Germinal center (tissue), 1 donor: ENCODE measurements around the gene PHACTR3.

Source experiments
- DNase-seq: peaks from one replicate; pipeline ENCODE4 v3.0.0; 2012; ENCODE audit warnings: mixed read lengths, low spot score

Gene PHACTR3

DNA sequence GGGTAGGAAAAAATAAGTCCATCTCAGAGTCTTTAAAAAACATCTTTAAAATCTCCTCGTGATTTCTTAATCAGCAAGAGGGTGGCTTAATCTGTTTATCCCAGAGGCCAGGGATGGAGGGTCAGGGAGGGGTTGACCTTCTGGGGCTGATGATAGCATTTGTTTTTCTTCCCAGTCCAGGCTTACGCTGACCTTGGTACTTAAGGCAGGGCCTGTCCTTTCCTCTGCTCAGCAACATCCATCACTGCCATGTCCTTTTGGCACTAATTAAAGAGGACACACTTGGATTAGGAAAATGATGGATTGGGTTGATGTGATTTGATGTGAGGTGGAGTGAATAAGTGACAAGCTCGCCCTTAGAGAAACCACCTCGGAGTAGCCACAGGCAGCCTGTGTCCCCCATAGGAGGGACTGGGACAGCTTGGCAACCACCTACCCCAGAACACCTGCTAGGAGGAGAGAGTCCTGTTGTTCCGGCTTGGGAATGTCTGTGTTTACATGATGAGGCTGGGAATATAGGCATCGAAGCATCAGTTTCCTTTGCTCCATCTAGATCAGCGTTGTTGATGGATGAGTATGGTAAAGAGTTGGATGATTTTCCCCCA lies 44.2 kb downstream of the PHACTR3 start:
- DNase-seq = no peak

DNA sequence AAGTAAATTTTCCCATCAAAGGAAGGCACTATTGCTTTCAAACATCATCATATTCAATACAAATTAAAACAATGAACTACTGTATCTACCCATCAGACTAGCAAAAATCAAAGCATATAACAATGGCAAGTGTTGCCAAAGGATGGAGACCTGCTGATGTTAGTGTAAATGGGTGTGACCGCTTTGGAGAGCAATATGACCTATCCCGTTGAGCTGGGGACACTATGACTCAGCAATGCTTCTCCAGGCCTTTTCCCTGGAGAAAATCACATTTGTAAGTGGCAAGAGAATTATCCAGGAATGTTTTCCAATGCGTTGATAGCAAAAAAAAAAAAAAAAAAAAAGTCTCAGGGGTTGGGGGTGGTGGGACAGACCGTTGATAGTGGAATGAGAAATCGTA lies 46.1 kb downstream of the PHACTR3 start:
- no peak for DNase-seq

DNA sequence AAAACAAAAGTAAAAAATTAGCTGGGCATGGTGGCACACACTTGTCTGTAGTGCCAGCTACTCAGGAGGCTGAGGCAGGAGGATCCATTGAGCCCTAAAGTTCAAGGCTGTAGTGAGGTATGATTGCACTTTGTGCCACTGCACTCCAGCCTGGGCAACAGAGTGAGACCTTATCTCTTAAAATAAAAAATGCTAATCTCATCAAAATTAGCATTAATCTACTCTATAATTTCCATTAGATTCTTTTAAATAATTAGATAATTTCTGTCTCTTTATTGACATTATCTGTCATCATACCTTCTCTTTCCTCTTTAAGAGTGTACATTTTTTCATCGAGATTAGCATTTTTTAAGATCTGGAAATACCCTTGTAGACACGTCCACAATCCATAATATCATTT lies 48.0 kb downstream of the PHACTR3 start:
- no peak for DNase-seq

DNA sequence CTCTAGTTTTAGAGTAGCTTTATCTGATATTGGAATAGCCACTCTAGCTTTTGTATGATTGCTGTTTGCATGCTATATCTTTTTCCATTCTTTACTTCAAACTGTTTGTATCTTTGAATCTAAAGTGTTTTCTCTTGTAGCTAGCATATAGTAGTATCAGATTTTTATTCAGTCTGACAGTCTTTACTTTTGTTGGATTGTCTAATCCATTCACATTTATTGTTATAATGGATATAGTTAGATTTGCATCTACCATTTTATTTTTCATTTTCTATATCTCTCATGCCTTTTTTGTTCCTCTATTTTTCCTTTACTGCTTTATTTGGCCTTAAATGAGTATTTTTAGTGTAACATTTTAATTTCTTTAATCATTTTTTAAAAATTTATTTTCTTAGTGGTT lies 52.1 kb downstream of the PHACTR3 start:
- no peak for DNase-seq

DNA sequence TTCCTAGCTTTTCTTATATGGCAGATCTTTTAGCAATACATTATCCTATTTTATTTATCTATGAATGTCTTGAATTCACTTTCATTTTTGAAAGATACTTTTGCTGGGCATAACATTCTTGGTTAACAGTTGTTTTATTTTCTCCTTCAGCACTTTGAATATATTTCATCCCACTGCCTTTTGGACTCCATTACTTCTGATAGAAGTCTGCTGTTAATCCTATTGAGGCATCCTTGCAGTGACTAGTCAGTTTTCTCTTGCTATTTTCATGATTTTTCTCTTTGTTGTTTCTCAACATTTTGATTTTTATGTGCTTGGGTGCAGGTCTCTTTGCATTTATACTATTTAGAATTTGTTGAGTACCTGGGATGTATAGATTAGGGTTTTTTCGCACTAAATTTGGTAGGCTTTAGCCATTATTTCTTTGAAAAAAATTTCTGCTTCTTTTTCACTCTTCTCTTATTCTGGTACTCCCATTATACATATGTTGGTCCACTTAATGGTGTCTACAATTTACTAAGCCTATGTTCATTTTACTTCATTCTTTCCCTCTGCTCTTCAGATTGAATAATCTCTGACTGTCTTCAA lies 53.2 kb downstream of the PHACTR3 start:
- DNase-seq = no peak

DNA sequence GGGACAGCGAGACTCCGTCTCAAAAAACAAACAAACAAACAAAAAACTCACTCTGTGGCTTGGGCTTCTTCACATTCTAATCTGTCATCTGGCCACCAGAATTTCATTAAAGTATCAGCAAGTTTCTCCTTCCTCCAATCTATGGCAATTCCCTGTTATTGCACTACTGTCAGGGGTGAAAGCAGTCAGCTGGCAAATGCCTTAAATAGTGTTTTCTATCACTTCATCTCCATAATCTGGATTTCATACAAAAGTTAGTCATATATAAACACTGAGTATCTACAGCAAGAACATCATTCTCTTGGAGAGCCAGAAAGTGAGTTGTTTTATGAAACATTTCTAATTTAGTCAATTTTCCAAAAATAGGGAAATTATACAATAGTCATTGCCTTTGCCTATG lies 56.1 kb downstream of the PHACTR3 start:
- no peak for DNase-seq

DNA sequence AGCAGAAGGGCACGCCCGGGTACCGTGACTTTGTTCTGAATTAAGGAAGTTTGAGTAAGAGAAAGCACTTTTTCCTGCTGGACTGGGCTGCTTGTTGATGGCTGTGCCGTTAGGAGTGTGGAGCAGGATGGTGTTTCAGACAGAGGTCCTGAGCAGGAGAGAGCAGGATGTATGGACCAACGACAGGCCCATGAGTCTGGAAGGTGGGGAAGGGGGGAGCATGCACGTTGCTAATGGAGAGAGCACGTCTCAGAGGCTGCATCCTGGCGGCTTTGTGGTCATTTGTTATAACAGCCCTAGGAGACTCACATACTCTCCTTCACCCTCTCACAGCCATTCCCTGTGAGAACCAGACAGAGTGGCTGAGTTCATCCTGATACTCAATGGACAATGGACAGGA lies 56.8 kb downstream of the PHACTR3 start:
- no peak for DNase-seq

DNA sequence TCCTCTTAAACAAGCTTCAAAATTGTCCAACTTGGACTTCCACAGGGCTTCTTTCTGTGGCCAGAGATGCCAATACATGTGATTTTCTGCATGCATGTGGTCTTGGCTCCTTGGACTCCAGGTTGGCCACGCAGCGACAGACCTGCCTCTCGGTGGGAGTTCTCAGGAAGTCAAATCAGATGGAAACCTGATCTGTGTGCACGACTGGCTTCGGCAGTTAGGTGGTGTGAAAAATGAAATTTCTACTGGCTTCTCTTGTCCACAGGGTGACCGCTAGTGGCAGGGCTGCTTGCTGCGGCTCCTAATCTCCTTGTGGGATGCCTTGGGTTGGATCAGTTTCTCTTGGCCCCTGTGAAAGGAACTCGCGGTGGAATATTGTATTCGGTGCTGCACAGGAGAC lies 57.3 kb downstream of the PHACTR3 start:
- no peak for DNase-seq

DNA sequence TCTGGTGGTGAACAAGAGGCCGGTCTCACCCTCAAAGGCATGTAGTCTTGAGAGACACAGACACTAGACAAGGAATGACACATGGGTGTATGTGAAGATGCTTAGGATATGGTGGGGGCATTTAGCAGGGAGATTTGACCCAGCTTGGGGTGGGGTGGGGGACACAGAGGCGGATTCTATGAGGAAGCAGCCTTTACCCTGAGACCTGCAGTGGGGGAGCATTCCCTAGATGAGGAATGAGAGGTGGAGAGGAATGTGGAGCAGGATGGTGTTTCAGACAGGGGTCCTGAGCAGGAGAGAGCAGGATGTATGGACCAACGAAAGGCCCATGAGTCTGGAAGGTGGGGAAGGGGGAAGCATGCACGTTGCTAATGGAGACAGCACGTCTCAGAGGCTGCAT lies 57.8 kb downstream of the PHACTR3 start:
- DNase-seq = no peak

DNA sequence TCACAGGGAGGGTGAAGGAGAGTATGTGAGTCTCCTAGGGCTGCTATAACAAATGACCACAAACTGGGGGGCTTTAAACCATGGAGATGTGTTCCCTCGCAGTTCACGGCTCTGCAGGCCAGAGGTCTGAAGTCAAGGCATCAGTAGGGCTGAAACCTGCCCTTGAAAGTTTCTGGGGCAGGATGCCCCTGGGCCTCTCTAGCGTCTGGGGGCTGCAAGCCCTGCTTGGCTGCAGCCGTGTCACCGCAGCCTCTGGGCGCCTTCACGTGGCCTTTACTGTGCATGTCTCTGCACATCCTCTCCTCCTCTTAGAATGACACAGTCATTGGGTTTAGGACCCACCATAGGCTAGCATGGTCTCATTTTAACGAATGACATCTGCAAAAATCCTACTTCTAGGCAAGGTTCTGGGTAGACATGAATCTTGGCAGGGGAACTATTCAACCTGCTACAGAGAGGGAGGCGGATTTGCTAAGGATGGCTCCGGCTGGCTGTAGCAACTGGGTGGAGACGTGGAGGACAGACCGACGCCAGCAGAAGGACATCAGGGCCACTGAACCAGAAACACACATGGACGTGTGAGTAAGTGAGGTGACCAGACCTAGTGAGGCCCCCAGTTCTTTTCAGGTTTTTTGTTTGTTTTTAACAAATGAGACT lies 58.6 kb downstream of the PHACTR3 start:
- no peak for DNase-seq

DNA sequence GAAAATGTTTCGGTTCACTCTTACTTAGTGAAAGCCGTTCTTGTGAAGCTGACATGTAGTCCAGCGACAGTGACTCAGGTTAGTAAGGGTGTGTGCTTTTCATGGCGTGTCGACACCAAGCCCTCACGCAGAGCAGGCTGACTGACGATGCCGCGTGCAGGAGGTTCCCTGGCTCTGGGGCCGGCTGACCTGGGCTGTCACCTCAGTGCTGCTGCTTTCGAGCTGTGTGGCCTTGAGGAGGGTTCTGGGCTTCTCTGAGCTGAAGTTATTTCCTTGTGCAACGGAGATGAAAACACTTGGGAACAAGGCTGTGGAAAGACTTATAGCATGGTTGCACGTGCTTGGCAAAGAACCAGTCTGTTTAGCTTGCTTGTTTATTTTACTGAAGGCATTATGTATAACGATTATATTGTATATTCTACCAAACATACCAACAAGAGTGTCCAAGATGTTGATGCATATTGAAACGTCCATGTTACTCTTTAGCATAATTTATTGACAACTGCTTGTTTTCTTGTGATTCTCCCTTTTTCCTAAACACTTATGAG lies 59.2 kb downstream of the PHACTR3 start:
- no peak for DNase-seq

DNA sequence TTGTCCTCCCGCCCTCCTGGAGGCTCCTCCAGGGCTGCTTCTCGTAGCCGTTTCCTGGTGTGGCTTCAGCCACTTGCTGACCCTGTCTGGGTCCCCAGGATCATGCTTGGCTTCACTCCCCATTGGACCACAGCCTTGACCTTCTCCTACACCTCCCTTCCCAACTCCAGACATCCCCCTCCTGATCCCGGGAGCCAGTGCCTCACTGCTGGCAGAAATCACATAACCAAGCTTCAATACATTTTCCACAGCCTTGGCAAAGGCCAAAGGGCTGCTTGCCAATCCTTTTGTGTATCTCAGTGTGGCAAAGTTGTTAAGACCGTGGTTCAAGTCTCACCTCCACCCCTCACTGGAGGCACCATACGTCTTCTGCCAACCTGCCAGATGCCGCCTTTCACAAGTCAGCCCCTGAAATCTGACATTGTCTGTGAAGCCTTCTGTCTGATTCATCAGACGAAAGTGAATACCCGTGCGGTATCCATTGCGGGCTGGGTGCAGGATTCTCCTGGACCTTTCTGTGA lies 60.1 kb downstream of the PHACTR3 start:
- no peak for DNase-seq

DNA sequence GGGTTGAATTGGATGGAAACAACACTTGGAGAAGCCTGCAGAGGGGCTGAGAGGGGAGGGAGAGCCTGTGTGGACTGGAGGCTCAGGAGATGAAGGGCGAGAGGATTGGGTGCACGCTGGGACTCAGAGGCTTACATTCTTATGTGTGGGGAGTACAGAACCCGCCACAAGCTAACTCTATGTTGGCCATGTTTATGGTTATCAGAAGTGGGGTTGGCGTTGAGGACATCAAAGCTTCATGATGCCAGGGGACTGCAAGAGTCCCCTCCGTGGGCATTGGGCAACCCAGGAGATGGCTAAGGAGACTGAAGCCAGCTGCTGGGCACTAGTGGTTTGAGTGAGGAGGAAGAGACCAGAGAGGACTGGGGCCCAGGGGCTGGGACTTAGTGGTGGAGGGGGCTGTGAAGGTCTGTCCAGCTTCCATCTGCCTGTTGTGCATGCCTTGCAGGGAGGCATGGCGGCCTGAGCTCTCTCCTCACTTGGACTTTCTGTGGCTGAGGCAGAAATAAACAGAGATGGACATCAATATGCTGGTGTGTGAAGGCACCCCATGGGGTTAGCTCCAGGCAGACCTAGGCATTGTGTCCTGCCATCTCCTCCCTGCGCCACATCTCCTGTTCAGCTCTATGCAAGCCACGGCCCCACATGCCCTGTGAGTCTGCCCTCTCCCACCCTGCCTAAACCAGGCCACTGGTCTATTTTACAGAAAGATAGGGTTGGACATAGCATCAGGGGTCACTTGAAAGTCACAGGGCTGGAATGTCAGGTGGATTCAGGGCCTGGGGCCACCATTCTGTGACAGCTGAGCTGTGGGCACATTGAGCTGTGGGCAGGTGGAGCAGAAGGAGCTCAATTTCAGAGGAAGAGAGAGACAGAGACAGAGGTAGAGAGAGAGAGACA lies 61.6 kb downstream of the PHACTR3 start:
- no peak for DNase-seq

DNA sequence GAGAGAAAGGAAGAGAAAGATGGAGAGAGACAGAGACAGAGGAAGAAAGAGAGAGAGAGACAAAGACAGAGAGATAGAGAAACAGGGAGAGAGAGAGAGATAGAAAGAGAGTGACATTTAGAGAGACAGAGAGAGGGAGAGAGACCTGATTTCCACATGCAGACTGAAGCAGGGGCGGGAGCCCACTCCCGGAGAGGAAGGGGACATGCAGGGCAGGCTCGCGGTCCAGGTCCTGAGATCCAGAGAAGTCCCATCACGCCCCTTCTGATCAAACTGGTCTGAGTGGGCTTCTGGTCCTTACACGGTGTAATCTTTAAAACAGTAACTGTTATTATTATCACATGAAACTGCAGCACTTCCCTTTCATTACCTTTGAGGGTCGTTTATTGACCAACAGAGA lies 62.2 kb downstream of the PHACTR3 start:
- no peak for DNase-seq

DNA sequence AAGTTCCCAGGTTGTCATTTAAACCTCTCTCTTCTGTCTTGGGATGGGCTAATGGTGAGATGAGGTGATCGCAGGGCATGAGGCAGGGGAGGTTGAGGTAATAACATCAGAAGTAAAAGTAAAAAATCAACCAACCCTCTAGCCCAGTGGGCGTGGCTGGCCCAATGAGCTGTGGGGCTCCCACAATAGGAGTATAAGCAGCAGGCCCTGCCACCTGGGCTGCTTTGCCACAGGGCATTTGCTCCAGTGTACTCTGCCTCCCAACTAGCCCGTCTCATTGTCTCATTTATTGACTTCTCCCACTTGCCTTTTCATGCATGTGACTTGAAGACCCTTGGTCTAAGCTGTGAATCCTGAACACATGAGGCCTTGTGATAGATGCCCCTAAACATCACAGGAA lies 62.8 kb downstream of the PHACTR3 start:
- DNase-seq = no peak

DNA sequence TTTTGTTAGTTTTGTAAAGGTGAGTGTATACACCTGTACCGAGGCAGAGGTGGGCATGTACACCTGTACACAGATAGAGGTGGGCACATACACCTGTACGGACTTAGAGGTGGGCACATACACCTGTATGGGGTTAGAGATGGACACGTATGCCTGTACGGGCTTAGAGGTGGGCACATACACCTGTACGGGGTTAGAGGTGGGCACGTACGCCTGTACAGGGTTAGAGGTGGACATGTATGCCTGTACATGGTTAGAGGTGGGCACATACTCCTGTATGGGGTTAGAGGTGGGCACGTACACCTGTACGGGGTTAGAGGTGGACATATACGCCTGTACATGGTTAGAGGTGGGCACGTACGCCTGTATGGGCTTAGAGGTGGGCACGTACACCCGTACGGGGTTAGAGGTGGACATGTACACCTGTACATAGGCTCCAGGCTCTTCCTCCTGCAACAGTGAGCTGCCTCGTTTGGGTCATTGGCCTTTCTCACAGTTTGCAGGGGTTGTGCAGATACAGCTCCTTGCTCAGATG lies 63.7 kb downstream of the PHACTR3 start:
- DNase-seq = no peak

DNA sequence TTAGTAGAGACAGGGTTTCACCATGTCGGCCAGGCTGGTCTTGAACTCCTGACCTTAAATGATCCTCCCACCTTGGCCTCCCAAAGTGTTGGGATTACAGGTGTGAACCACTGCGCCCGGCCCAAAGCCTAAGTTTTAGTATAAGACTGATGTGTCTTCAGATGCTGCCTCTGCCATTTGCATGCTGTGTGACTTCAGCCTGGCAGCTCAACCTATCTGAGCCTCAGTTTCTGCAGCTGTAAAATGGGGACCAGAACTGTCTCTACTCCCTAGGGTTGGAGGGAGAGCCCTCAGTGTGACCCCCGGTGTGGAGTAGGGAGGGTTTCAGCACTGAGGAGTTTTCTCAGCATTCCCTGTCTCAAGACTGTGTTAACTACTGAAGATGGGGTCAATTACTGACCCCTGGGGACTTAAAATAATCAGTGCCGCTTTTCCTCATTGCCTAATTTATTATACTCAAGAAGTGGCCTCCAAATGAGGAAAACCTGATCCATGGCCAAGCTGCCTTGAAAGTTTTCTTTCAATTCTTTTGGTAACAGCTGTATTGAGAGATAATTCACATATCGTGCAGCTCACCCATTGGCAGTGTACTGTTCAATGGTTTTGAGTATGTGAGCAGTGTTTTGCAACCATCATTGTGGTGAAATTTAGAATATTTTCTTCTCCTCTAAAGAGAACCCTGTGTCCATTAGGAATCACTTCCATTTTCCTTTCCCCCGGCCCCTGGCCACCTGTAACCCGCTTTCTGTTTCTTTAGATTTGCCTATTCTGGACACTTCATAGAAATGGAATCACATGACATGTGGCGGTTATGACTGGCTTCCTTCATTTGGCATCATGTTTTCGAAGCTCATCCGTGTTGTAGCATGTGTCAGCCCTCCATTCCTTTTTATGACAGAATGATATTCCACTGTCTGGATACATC lies 64.8 kb downstream of the PHACTR3 start:
- no peak for DNase-seq

DNA sequence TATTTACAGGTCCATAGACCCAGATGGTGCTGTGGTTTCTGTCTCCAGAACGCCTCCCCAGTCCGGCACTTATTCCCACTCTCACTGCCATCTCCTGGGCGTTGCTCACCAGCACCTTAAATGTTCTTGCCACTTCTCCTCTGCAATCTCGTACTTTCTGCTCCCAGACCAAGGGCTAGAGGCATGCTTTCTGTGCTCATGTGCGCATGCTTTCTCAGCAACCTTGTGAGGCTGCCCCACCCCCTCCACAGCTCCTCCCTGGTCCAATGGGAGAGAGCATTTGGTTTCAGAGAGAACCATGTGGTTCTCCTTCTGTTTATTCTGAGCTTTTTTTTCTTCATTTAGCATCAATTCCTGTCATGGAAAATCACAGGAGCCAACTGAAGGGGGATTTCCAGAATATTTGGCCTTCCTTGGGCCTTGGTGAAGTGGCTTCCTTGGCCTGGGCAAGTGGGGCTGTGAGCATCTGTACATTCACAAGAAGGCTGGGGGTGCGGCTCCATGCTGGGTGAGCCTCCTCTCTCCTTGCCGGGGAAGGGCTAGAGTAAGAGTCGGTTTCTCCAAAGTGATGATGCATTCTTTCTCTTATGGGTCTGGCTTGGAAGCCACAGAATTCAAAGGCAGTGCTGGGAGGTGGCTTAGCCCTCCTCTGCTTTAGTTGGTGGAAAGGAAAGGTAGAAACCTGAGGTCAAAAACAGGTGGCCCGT lies 66.6 kb downstream of the PHACTR3 start:
- no peak for DNase-seq

DNA sequence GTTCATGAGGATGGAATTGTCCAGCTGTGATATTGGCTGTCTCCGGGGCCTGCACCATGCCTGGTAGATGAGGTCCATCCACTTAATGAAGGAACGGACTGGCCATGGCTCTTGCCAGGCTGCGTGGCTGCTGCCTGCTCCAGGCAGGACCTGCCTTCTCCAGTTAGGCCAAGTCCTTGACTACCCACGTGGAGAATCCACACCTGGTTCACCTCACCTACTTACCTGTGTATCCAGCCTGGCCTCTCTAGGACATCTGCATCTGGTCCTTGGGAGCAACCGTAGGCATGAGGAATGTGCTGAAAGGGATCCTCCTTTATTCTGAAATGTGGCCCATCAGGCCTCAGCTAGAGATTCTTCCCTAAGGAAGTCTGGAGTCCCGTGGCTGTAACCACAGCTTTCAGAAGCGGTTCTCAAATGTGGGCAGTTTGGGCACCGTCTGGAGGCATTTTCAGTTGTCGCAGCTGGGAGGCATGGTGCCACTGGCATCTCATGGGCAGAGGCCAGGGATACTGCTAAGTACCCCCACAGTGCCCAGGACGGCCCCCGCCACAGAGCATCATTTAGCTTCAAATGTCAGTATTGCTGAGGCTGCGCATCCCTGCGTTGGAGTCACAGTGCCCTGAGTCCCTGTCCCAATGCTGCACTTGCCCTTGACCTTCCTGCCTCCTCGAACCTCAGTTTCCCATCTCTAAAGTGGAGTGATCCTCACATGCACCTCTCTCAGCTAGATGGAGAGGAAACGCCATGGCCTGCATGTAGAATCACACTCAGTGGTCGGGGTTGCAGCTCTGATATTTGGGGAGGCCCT lies 67.5 kb downstream of the PHACTR3 start:
- no peak for DNase-seq
